ENCODE data around the gene PLCB4.
"Not testable (repeated sequence)": the region's sequence is repeated elsewhere in the genome, so short reads cannot be mapped to it uniquely, and the experiment has no call there.

PLCB4 gene

DNA sequence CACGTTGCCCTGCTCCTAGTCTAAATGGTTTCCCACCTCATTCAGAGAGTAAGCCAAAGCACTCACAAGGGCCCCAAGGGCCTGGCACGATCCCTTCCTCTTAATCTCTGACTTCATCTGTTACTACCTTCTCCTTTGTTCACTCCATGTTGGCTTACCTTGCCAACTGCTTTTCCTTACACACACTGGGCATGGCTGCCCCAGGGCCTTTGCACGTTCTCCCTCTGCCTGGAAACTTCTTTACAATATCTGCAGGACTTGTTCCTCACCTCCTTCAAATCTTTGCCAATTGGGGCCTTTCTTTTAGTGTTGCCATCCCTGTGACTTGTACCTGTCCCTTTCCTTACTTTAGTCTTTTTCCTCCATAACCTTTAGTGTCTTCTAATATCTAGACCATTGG is 73.9 kb downstream of the PLCB4 start:
- no peak for DNase-seq (ENCODE audit: low spot score)

DNA sequence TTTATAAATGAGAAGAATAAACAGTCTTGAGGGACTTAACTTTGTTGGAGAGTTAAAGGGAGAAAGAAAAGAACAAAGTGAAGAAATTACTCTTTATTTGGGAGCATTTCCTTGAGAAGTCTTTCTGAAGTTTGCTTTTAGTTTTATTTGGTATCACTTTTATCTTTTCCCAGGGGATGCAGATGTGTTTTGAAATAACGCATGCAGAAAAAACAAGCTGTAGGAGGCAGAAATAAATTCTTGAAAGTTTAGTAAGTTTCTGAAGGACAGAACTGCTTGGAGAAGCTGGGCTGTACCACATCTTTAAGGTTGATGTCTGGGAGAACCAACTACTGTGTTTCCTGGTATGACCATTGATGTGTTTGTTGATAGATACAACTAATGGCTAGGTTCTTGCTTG is 75.0 kb downstream of the PLCB4 start:
- DNase-seq (ENCODE audit: low spot score), result no peak

DNA sequence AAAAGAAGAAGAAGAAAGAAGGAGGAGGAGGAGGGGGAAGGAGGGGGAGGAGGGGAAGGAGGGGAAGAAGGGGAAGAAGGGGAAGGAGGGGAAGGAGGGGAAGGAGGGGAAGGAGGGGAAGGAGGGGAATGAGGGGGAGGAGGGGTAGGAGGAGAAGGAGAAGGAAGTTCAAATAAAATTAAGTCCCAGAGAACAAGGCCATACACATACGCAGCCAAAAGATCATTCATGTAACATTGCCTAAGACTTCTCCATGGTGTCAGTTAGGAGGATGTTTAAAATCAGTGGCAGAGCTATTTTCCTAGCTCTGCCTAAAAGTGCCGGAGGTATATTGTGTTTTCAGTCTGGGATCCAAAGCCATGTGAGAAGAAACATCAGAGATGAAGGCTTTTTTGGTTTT is 75.8 kb downstream of the PLCB4 start:
- DNase-seq (ENCODE audit: low spot score), result no peak

DNA sequence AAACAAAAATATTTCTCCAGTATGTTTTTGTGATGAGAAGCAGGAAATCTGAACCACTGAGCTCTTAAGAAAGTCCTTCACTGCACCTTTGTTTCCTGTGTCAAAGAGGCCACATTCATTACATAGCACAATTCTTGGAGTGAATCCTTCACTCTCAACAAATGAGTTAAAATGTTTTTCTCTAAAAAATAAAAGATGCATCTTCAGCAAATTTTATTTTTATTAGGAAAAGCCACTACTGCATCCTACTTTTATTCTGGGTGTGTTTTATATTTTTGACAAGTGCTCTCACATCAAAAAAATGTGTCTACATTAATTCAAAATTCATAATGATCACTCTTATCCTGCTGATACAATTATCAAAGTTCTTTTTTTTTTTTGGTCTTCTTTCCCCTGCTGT is 76.3 kb downstream of the PLCB4 start:
- no peak for DNase-seq (ENCODE audit: low spot score)

DNA sequence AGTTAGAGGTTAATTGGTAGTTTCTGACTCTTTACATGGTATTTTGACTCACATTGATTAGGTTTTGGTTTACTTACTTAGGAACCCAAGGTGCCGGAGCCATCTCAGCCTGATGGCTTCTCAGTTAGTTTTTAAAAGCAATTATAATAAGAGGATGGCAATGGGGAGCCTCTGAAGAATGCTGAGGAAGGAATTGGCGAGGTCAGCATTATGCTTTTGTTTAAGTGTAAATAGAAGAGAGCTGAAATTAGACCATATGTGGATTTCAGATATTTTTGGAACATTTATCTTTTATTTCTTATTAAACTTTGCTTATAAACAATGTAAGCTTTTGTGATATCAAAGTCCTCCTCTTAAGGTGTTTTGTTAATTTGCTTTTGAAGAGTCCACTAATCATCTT is 77.8 kb downstream of the PLCB4 start:
- DNase-seq (ENCODE audit: low spot score), result no peak

DNA sequence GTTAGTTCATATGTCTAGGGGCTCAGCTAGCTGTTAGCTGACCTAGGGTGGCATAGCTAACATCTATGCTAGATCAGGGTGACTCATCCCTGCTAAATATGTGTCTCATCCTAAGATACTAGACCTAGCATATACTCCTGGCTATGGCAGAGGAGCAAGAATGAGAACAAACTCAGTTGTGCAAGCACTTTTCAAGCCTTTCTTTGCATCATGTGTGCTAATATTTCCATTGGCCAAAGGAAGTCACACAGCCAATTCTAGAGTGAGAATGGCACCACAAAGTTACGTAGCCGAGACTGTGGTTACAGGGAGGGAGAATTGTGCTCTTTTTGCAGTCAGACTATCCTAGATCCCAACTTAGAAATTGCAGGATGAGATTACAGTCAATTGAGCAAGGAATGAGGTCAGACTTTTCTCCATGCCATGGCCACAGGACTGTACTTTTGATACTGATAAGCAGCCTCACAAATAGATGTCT is 78.7 kb downstream of the PLCB4 start:
- no peak for DNase-seq (ENCODE audit: low spot score)

DNA sequence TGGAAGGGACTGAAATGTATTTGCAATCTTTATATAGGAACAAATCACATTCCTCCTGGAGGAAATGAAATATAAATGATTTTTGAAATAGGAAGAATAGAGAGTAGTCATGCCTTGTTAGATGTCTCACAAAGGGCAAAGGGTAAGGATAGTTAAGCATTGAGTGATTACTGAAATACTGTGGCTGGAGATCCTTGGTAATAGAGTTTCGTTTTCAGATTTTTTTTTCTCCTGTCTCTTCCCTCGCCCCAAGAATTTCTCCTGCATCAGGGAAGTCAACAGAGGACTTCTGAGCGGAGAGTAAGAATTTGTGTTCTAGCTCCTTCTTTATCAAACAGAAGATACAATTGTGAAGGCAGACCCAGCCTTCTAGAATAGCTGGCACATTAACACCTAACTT is 79.4 kb downstream of the PLCB4 start:
- no peak for DNase-seq (ENCODE audit: low spot score)

DNA sequence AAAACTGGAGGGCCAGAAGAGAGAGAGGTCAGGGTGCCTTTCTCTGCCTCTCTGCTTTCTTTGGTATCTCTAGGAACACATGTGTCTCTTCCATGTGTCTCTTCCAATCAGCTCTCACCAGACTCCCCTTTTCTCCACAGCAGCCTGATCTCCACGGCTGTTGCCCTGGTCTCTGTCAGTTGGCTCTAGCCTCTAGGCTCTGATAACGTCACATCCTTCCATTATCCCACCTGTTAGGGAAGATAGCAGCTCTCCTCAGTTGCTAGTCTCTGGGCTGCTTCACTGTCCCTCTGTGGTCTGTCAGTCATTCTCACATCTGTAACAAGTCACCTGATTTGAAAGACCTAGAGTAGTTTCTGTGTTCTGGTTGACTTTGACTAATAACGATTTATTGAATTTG is 80.2 kb downstream of the PLCB4 start:
- no peak for DNase-seq (ENCODE audit: low spot score)

DNA sequence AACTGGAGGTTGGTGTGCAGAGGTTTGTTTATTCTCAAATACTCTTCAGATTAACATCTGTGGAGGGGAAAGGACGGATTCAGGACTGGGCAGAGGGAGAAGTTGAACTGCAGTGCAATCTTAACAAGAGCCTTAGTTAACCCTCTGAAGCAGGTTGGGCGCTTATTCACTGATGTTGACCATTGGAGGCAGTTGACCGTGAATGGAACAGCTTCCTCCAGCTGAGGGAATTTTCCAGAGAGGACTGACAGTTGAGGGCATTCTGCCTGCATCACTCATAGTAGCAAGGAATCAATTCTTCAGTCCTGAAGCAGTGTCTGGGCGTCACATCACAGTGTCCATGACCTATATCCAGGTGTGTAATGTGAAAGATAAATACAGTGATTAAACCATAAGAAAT is 80.9 kb downstream of the PLCB4 start:
- no peak for DNase-seq (ENCODE audit: low spot score)

DNA sequence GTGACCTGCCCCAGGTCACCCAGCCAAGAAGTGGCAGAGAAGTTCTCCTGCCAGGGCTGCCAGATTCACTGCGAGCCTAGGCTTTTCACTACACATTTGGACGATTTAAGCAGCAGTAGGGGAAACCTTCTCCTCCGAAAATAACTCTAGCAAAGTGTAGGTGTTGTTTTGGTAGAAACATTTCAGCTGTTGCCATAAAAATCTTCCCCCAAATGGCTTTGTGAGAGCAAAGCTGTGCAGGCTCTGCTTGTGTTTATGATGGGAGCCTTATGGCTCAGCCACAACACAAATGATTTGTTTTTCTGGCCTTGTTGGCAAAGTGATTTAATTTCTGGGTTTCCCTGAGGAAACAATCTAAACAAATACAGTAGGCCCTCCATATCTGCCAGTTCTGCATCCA is 81.8 kb downstream of the PLCB4 start:
- no peak for DNase-seq (ENCODE audit: low spot score)

DNA sequence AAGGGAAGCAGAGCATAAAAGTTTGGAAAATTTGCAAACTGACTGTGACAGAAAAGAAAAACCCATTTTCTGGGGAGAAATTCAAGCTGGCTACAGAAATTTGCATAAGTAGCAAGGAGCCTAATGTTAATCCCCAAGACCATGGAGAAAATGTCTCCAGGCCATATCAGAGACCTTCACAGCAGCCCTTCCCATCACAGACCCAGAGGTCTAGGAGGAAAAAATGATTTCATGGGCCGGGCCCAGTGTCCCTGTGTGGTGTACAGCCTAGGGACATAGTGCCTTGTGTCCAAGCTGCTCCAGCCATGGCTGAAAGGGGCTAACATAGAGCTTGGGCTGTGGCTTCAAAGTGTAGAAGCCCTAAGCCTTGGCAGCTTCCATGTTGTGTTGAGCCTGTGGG is 83.3 kb downstream of the PLCB4 start:
- not testable (repeated sequence) for DNase-seq (ENCODE audit: low spot score)

DNA sequence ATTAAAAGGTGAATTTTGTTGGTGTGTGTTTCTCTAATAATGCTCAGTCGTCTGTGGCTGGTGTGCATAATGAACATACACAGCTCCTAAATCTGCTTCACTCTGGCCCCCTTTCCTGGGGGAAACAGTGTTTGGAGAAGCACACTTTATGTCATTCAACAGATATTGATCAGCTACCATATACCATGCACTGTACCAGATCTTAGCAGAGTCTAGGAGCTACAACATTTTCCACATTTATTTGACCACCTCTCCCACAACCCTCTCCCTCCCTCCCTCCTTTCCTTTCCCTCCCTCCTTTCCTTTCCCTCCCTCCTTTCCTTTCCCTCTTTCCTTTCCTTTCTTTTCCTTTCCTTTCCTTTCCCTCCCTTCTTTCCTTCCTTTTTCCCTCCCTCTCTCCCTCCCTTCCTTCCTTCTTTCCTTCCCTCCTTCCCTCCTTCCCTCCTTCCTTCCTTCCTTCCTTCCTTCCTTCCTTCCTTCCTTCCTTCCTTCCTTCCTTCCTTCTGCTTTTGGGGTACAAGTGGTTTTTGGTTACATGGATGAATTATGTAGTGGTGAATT is 85.7 kb downstream of the PLCB4 start:
- no peak for DNase-seq (ENCODE audit: low spot score)

DNA sequence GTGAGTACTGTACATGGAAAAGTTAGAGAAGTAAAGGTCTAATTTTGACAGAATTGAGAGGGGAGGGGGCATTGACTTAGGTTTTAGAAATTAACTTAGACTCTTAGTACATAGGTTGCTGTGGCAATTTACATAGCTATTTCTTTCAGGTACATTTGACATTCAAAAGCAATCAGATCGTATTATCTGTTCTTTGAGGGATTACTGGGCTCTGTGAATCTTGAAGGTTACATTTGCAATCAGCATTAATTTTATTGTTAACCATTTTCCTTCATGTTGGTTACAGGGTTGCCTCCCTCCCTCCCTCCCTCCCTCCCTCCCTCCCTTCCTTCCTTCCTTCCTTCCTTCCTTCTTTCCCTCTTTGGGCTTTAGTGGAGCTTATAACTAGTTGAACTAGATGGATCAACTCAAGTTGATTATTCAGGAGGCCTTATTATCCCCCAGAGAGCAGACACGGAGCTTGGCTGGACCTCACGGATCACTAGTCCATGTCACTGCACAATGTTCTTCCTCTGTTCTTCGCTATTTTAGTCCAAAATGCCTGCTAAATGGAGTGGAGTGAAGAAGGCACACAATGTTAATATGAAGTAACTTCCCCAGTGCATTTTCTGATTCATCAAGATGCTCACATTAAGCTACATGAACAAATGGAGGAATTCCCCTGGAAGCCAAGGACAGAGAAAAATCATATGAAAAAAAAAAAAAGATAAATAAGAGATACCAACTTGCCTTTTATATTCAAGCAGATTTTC is 87.8 kb downstream of the PLCB4 start:
- no peak for DNase-seq (ENCODE audit: low spot score)

DNA sequence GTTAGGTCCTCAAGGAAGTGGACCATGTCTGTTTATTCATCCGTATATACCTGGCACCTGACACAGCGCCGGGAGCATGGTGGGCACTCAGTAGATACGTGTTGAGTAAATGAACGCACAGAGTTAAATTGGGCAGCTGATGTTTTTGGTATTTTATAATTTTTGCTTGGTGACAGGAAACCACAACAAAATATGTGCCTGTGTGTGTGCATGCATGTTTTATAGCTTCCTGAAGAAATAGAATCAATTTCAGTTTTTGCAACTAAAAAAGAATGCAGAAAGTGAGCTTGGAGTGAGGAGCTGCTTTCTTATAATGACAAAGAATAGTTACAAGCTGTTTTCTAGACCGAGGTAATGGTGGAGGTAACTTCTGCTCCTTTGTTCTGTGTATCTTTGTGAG is 91.4 kb downstream of the PLCB4 start:
- no peak for DNase-seq (ENCODE audit: low spot score)

DNA sequence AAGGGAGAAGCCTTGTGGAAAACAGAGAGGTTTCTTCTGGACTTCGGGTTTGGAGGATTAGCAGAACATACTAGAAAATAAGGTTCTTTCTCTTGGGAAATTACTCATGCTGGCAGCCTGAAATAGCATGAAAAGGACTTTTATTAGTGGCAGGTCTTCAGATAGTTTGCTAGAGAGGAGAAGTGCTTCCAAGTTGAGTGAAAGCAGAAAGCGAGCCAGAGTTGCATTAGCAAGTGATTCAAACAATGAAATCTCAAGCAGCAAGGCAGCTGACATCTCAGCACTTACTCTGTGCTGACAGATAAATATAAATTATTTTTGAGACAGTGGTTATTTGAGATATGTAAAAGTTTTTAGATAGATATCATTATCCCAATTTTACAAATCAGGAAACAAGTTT is 91.9 kb downstream of the PLCB4 start:
- no peak for DNase-seq (ENCODE audit: low spot score)

DNA sequence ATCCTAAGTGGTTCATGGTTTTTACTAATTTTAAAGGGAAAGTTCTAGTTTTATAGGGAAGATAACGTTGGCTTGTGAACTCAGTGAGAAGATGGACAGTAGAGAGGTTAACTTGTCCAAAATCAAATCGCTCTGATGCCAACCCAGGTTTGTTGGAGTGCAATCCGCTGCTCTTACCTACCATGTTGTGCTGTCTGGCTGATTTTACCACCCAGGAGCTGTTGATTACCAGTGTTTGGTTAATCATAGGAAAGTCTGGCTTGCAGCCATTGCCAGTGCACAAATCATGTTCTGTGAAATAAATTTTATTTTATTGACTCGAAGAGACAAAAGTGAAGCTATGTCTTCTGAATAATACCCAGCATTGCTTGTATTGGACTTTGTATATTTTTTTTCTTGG is 92.4 kb downstream of the PLCB4 start:
- DNase-seq (ENCODE audit: low spot score), result no peak

DNA sequence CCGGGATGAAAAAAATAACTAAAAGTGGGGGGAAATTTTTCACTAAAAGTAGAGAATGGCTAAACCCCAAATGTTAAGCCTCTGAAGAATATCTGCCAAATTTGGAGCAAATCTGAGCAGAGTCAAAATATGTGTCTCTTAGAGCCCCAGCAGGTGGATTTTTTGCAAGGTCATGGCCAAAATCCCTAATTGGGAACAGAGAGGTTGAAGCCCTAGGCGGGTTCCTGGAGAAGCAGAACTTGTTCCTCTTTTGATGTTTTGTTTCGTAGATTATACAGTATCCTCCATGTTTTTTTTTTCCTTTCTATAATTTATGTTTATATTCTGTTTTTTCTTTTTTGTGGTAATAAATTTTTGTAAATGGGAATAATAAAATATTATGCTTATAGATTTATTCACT is 94.4 kb downstream of the PLCB4 start:
- no peak for DNase-seq (ENCODE audit: low spot score)

DNA sequence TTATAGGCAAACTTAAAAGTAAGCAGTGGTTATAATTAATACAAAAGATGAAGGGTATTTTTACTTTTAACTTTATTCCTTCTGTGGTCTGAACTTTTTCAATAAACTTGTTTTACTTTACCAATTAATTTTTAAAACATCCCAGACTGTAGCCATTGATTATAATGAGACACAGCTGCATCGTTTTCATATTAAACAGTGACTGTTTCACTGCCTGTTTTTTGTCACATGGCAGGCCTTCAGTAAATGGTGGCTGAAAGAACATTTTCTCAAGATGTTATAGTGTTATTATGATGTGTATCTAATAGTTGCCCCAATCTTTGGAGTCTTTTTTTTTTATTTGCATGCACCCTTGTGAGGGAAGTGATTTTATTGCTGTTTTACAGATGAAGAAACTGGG is 95.1 kb downstream of the PLCB4 start:
- DNase-seq (ENCODE audit: low spot score), result no peak

DNA sequence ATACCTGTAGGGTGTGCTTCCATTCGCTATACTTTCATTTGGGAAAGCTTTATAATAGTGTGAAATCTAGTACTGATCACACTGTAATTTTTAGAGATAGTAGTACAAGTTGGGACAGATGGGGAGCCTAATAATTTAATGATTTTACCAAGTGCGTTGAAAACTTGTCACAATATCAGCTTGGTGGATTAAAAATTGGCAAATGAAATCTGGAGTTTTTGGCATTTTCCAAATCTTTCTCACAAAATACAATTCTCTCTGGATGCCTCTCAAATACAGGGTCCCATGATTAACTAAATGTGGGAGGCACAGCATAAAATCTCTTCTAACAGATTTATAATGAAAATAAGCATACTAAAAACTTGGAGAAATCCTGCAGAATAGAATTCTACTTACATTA is 96.4 kb downstream of the PLCB4 start:
- no peak for DNase-seq (ENCODE audit: low spot score)

DNA sequence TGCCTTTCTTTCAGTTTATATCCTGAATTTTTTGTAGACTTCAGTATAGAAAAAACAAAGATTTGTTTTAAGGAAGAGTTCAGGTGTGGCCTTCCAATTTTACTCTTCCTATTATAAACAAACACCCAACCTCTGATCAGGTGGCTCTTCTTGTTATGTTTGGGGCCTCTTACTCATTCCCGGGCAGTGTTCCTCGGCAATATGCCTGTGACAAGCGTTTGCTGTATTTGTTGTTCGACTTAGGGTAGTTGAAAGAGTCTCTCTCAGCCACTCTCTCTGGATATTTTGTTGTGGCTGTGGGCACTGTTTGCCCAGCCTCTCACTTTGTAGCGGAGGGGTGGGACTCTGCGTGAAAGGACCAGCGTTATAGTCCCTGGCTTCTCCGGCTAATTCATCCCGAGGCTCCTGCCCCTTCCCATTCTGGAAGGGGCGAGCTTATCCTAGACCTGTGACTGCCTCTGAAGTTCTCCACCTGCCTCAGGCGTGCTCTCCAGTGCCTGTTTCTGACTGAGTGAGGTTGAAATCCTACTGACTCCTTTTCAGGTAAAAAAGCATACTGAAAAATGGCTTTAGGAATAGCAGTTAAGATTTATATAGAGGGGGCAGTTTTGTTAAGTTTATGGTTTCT is 97.4 kb downstream of the PLCB4 start:
- DNase-seq (ENCODE audit: low spot score), result no peak

DNA sequence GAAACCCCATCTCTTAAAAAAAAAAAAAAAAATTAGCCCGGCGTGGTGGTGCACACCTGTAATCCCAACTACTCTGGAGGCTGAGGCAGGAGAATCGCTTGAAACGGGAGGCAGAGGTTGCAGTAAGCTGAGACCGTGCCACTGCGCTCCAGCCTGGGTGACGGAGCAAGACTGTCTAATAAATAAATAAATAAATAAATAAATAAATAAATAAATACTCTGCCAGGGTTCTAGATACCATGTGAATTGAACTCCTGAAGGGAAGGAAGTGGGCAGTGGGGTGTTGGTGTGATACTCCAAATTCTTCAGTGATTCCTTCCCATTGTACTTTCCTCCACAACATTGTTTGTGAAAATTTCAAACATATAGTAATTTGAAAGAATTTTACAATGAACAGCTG is 100.5 kb downstream of the PLCB4 start:
- no peak for DNase-seq (ENCODE audit: low spot score)

DNA sequence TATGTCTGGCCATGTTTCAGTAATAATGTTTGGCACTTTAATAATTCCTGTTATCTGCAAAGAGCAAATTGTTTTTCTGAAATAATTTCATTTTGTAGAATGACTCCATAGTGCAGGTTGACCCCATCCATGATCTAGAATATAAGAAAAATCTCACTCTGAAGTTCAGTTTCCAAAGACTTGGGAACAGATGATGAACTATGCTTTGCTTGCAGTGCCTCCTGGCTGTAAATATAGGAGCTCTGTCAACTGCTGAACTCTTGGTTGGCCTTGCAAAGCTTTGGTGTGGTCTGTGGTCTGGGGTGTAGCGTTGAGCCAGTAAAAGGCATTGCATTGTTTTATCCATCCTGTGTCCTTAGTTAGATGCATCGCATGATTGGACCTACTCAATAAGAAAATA is 104.0 kb downstream of the PLCB4 start:
- DNase-seq (ENCODE audit: low spot score), result no peak

DNA sequence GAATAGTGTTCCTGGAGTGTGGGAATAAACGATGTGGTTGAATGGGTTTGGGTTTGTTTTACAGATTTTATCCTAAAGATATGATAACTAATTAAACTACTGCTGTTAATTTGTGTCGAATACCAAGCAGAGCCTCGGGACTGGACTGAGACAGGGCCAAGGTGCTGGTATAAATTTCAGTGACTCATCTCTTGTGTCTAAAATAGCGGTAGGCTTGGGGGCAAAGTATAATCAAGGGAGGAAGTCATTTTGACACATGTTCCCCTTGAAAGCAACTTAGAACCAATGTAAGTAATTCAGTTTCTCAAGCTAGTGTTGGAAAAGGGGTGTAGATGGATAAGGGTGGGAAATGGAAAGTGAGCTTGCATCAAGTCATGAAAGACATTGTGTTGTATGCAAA is 108.4 kb downstream of the PLCB4 start:
- no peak for DNase-seq (ENCODE audit: low spot score)
